PFSK-1 (cell line): Measurements from ENCODE around the gene STK32B.

Experiments used
- FOXP2 ChIP-seq: optimal IDR thresholded peaks from 2 replicates; pipeline ENCODE3; 2011; ENCODE audit warnings: borderline replicate concordance, control low read depth, inconsistent platforms; ENCODE audit not compliant: insufficient read depth; ENCODE audit errors: extremely low read length, extremely low read depth
- POLR2AphosphoS5 ChIP-seq: IDR thresholded peaks from 2 replicates; pipeline ENCODE4 v1.6.1; 2012; ENCODE audit warnings: low read depth, mild to moderate bottlenecking, control low read depth, low read length, moderate library complexity
- SIN3A ChIP-seq: IDR thresholded peaks from 2 replicates; pipeline ENCODE4 v1.6.1; 2012; ENCODE audit warnings: mild to moderate bottlenecking, low read length, moderate library complexity, borderline replicate concordance; ENCODE audit not compliant: insufficient read depth
- TAF1 ChIP-seq: IDR thresholded peaks from 2 replicates; pipeline ENCODE4 v1.6.1; 2012; ENCODE audit warnings: low read length, control low read depth, borderline replicate concordance; ENCODE audit not compliant: insufficient read depth
- TF ChIP-seq, protein P1 (sequence below), 2 experiments: IDR thresholded peaks; 2 replicates each; pipeline versions ENCODE4 v1.6.1 to v1.8.0; 2011 to 2012; ENCODE audit warnings: low read depth in 2 of 2, low read length in 2 of 2, control low read depth in 1 of 2, inconsistent platforms in 1 of 2, mild to moderate bottlenecking in 1 of 2, moderate library complexity in 1 of 2; ENCODE audit not compliant: insufficient read depth in 1 of 2

DNA sequence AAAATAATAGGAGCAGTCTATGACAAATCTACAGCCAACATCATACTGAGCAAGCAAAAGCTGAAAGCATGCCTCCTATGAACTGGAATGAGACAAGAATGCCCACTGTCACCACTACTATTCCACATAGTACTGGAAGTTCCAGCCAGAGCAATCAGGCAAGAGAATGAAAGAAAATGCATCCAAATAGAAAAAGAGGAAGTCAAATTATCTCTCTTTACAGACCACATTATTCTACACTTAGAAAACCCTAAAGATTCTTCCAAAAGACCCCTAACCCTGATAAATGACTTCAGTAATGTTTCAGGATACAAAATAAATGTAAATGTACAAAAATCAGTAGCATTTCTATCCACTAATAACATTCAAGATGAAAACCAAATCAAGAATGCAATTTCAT is 249.0 kb downstream of the STK32B start:
- TF ChIP-seq, protein P1, sequence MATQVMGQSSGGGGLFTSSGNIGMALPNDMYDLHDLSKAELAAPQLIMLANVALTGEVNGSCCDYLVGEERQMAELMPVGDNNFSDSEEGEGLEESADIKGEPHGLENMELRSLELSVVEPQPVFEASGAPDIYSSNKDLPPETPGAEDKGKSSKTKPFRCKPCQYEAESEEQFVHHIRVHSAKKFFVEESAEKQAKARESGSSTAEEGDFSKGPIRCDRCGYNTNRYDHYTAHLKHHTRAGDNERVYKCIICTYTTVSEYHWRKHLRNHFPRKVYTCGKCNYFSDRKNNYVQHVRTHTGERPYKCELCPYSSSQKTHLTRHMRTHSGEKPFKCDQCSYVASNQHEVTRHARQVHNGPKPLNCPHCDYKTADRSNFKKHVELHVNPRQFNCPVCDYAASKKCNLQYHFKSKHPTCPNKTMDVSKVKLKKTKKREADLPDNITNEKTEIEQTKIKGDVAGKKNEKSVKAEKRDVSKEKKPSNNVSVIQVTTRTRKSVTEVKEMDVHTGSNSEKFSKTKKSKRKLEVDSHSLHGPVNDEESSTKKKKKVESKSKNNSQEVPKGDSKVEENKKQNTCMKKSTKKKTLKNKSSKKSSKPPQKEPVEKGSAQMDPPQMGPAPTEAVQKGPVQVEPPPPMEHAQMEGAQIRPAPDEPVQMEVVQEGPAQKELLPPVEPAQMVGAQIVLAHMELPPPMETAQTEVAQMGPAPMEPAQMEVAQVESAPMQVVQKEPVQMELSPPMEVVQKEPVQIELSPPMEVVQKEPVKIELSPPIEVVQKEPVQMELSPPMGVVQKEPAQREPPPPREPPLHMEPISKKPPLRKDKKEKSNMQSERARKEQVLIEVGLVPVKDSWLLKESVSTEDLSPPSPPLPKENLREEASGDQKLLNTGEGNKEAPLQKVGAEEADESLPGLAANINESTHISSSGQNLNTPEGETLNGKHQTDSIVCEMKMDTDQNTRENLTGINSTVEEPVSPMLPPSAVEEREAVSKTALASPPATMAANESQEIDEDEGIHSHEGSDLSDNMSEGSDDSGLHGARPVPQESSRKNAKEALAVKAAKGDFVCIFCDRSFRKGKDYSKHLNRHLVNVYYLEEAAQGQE (IDR thresholded peaks at IDR 0.05; ENCODE audit: insufficient read depth in 1 of 2, low read depth in 2 of 2, low read length in 2 of 2) = no peak
- TF ChIP-seq POLR2AphosphoS5 (no peak), TAF1 (no peak), SIN3A (no peak), FOXP2 (no peak)
